Activated effector memory CD4-positive, alpha-beta T cell treated with Interleukin-2 at 50 U/mL for 16 hours (primary cell): ENCODE data around the gene LYL1.

Experiments
- DNase-seq: peaks from one replicate; pipeline ENCODE4 v3.0.0-alpha.2; 2020

LYL1 gene

DNA sequence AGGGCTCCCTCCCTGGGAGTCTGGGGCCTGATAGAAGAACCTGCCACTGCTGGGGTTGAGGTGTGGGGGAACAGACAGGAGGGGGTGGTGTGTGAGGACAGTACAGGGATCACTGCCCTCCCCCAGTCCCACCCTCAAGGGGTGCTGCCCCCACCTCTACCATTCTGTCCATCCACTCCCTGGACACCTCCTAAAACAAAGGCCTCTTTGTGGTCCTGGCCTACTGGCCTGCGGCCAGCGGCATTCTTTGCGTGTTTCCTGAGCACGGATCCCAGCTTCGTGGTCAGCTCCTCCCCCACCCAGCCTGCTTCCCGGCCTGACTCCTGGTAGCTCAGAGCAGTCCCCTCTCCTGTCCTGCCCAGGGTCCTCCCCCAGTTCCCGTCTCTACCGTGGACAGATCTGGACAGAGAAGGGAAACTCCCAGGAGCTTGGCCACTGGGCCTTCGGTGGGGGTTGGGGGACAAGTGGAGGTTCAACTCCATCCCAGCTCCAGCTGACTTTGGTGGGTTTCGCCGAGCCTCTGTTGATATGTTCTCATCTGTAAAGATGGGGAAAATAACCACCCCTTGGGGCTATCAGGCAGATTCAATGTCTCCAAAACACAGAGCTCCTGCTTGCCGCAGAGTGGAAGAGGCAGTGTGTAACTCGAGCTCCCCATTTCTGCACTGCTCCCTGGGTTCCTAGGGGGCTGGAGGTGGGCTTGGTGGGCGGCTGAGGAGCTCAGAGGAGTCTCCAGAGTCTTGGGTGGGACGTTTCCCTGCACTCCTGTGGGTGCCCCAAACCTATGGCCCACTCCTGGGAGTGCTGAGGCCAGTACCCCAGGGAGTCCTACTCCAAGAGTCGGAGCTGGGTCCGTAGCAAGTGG lies 48.7 kb downstream of the LYL1 start:
- DNase-seq: no peak

GRCh38 chr19:13053238-13053637 lies 49.4 kb downstream of the LYL1 start:
- no peak for DNase-seq

- no peak for DNase-seq
These were observed 50.0 kb downstream of the LYL1 start for GRCh38 chr19:13052447-13053175.

DNA sequence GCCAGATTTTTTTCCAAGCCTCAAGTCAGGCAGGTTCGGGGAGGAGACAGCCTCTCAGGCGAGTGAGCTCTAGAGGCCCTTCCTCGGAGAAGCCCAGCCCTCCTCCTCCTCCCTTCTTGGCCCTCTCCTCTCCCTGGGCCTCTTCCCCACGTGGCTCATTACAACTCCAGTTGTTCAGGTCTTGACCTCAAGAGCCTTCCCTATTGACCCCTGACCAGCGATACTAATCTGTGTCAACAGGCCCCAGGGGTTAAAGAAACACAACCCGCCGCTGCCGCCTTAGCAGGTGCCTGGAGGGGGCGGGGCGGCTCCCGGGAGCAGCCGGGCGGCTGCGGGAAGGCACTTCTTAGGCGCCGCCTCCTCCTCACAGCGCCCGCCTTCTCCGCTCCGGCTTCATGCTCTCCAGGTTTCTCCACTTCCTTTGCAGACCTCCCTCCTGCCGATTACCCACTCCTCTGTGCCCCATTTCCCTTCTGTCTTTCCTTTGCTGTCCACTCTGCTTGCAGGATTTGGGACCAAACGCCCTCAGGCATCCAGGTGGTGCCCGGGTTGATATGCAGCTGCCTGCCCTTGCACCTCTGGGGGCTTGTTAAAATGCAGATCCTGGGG lies 51.0 kb downstream of the LYL1 start:
- no peak for DNase-seq

GRCh38 chr19:13050274-13050673 lies 52.4 kb downstream of the LYL1 start:
- DNase-seq: no peak
